Measurements from ENCODE around the gene HECTD3.

DNA sequence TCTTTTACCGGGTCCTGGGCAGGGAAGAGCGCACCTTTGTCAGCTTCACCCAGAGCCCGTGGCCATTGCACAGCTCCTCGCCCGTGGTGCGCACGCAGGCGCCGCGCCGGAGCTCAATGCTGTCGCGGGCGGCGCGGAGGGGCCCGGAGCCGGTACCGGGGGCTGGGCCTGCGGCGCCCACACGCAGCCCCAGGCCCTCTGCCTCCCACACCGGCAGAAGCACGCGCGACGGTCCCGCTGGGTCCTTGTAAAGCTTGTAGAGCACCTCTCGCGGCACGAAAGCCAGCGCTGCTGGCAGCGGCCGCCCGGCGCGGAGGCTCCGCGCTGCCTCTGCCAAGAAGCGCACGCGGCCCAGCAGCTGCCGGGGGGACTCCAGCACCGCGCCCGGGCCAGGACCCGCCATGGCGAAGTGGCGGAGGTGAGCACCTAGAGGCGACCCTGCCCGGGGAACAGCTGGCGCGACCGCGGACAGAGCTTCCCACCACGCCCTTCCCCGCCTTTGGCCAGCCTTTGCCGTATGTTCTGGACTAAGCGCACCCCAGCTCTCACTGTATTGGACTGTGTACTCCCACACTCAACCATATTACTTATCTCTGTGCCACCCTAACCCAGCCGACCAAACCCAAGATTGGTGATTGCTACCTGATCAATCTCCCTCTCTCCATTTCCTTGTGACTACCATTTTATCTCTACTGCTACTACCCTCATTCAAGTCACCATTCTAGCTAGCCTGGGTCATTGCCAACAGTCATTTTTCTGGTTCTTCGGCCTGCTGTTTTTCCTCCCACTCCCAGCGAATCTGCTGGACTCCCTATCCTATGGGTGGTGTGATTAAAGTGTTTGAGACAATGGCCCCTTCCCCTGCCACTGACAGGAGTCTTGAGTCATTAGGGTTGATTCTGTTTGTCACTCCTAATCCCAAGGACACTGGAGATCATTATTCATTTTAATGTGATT, at the start of gene HECTD3:
- TF ChIP-seq, protein P1, sequence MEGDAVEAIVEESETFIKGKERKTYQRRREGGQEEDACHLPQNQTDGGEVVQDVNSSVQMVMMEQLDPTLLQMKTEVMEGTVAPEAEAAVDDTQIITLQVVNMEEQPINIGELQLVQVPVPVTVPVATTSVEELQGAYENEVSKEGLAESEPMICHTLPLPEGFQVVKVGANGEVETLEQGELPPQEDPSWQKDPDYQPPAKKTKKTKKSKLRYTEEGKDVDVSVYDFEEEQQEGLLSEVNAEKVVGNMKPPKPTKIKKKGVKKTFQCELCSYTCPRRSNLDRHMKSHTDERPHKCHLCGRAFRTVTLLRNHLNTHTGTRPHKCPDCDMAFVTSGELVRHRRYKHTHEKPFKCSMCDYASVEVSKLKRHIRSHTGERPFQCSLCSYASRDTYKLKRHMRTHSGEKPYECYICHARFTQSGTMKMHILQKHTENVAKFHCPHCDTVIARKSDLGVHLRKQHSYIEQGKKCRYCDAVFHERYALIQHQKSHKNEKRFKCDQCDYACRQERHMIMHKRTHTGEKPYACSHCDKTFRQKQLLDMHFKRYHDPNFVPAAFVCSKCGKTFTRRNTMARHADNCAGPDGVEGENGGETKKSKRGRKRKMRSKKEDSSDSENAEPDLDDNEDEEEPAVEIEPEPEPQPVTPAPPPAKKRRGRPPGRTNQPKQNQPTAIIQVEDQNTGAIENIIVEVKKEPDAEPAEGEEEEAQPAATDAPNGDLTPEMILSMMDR (IDR thresholded peaks at IDR 0.05): peak in 1 of 6 experiments; percentile 12
- peak; percentile 72 for TF ChIP-seq POLR2A (IDR thresholded peaks at IDR 0.05)

Measured in Peyer's patch (tissue), 4 donors.